HG03432 (cell line): Measurements from ENCODE around the gene ITPA.

ENCODE experiments used
- ATAC-seq: cut with Tn5 transposase; IDR thresholded peaks from one replicate; pipeline ENCODE4 v1.9.1; 2021; ENCODE audit warnings: mild to moderate bottlenecking, moderate library complexity; ENCODE audit not compliant: unreplicated experiment

ITPA gene

GRCh38 chr20:3209257-3209945 lies at the start of gene ITPA:
ITPA (plus strand) TSS chr20:3209498; CDS start chr20:3209552, 54 bp downstream.
- ATAC-seq = no peak

- no peak for ATAC-seq
These were observed 48.9 kb upstream of the ITPA start for GRCh38 chr20:3160418-3160817.

DNA sequence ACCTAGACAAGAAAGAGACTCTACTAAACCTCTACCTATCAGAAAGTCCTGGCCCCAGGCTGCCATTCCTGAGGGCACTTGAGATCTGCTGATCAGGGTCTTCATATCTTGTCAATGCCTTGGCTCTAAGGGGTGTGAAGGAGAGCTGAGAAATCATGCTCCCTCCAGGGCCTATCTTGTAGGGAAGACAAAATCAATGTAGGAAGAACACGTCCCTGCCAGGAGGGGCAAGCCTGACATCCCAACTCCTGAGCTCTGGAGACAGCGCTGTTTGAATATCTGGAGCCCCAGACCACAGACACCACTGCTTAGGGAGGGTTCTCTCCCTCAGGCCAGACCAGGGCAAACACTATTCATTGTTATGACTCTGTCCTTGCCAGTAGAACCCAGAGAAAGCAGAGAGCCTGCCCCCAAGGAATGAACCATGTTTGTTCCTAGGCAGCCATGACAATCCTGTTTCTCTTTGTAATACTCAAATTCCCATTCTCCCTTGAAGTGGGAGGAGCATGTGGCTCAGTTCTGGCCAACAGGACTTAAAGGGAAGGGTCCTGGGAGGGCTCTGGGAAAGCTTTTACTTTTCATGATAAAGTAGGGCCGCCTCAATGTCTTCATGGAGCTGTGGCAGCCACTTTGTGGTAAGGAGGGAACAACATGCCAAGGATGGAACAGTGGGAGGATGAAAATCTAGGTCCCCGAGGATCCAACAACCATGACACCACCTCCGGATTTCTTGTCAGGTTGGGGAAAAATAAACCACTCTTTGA lies 47.8 kb upstream of the ITPA start:
- ATAC-seq = no peak

GRCh38 chr20:3162080-3162611 lies 47.2 kb upstream of the ITPA start:
- no peak for ATAC-seq

DNA sequence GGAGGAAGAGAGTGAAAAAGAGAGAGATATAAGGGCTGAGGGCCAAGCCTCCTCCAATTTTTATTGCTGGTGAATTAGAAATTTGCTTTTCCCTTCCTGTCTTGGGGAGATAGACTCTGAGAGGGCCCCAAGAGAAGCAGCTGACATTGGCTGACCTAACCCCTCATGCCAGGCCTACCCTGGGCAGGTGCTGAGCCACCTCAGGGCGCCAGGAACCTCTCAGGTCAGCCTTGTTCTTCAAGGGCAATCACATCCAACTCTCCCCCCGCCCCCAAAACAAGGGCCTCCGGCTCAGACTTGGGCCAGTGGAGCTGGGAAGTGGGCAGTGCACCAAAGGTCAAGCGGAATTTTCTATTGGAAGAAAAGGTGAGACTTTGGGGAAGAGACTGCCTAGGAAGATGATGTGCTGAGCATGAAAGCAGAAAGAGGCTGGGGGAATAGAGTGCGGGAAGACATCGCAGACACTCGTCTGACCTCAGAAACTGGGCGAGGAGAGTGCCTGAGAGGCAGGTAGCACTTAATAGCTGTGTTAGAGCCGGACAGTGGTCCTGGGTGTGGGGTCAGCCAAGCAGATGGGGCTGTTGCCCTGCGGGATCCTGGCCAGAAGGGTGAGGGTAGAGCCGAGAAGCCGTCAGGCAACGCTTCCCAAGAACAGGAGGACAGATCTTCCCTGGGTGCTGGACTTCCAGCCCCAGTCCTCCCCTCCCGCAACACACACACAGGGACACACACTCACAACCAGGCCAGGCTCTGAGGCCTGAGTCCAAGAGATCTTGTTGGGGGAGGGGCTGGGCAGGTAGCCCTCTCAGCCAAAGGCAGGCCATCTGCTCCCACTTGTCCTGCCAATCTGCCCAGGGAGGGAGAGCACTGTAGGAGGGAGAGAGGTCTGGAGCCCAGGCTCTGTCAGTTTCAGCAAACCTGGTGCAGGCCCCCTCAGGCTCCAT lies 45.9 kb upstream of the ITPA start:
- ATAC-seq = no peak

GRCh38 chr20:3164043-3164762 lies 45.1 kb upstream of the ITPA start:
- no peak for ATAC-seq

- no peak for ATAC-seq
These were observed 44.4 kb upstream of the ITPA start for GRCh38 chr20:3164763-3165410.

- no peak for ATAC-seq
These were observed 43.6 kb upstream of the ITPA start for GRCh38 chr20:3165473-3166337.

GRCh38 chr20:3166338-3166912 lies 42.9 kb upstream of the ITPA start:
- no peak for ATAC-seq

DNA sequence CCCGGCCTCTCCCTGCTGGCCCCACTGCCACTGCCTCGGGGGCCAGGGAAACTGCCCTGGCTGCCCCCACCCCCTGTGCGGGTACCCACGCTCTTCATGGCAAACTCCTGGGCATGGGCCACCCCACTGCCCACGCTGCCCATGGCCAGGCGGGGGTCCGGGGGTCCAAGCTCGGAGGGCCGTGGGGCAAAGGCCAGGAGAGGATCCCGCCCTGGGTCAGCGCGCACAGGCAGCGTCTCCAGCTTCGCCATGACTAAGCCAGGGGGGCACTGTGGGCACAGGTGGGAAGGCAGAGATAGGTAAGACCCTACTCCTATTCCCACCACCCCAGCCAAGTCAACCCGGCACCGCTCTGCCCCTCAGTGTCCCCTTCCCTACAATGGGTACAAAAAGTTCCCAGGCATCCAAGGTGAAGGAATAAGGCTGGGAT lies 42.4 kb upstream of the ITPA start:
- no peak for ATAC-seq

DNA sequence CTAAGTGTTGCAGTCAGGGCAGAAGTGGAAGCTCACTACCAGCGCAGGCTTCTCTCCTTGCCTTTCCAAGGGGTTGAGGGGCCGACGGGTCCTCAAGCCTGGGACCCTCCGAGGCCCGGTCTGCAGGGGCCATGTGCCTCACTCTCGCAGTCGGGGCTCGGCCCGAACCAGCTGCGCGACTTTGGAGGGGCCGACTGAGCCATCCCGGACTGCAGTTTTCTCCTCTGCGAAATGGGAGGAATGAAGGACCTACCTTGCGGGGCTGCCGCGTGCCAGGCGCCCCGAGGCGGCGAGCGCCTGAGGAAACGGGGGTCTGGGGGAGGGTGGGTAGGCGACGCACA lies 41.6 kb upstream of the ITPA start:
- ATAC-seq = no peak

- ATAC-seq = no peak
These were observed 41.0 kb upstream of the ITPA start for GRCh38 chr20:3168079-3168828.

DNA sequence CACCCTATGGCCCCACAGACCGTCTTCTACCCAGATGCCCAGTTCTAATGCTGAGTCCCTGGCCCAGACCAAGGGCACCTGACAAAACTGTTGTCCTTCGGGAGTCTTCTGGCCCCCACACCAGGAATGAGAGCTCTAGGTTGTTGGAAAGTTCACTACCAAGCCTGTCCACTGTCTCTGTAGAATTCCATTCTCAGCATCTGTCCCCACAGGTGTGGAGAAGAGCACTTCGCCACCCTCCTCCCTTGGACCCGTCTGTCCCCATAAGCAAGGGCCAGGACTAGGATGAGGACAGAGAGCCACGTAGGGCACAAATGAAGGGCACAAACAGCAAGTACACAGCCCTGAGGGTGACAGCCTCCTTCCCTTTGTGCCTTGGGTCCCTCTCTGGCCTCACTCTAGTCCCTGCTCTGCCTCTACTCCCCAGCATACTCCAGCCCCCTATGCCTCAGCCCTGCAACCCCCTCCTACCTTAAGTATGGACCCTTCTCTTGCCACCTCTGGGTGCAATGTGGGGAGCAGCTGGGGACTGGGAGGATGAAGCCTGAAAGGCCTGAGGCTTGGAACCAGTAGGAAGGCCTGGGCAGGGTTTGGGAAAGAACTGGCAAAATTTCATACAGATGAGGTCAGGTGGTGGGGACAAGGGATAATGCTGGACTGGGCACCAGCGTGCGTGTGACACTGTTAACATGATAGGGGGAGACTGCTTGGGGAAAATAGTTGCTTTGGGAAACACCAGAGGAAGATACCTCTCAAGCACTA lies 40.3 kb upstream of the ITPA start:
- no peak for ATAC-seq

DNA sequence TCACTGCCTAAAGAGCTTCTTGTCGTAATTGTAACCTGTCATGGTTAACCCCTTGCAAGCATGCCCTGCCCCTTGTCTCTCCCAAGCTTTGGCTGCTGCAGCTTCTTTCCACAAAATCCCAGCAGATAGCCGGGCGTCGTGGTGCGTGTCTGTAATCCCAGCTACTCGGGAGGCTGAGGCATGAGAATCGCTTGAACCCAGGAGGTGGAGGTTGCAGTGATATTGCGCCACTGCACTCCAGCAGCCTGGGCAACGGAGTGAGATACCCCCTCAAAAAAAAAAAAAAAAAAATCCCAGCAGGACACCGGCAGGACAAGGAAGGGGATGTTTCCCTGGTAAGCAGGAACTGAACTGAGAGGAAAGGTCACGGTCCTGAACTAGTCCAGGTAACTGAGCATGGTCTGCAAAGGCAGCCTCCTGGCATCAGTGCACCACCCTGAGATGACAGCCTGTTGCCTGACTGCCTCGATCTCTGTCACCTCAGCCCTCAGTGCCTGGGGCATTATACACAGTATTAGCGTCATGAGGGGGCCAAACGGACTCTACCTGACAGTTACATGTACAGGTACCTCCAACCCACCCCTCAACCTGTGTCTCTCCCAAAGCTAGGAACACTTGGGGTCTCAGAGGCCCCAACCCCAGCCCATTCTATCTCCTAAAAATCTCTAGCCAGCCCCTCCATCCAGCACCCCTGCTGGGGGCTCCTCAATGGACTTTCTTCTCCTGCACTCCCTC lies 37.7 kb upstream of the ITPA start:
- ATAC-seq = no peak

DNA sequence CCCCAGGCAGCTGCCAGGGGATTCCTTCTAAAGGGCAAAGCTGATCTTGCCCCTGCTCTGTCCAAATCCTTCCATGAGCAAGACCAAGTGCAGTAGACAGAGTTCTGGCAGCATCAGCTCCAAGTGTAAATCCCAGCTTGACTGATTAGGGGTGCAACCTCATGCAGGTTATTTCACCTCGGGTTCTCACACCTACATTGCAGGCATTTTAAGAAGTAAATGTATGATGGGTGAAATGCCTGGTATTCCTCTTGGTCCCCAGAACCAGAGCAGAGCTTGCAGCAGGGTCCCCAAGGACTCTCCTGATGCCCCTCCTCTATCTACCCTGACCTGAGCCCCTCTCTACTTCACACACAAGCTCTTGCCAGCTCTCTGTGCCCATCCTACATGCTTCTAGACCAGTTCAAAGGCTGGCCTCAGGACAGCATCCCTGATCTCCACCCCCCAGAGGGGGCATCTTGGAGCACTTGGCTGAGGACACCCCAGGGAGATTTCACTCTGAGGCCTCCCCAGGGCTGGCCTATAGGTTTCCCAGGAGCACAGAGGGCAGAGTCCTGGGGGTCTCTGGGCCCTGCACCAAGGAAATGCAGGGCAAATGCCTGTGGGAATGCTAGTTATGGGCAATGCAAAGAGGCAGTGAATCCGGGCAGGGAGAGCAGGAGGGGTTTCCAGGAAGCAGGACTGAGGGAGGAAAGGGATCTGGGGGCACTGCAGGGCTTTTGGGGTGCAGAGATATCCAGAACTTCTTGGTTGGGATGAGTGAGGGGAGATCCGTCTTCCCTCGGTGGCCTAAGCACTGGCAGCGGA lies 37.0 kb upstream of the ITPA start:
- no peak for ATAC-seq
